RKO (cell line): ENCODE data around the gene CEP162.
"Not testable (repeated sequence)": the region's sequence is repeated elsewhere in the genome, so short reads cannot be mapped to it uniquely, and the experiment has no call there.

Source experiments
- DNase-seq: peaks from one replicate; pipeline ENCODE4 v3.0.0-alpha.2; 2016; ENCODE audit warnings: low spot score

CEP162 gene

GRCh38 chr6:84227434-84228197 lies at the start of gene CEP162:
Gene CEP162 (minus strand): TSS chr6:84227643. CDS start chr6:84226393, 1,250 bp downstream.
- peak; percentile 85 for DNase-seq

- peak; percentile 8 for DNase-seq
These were observed 47.4 kb upstream of the CEP162 start for GRCh38 chr6:84274856-84275255.

- DNase-seq: no peak
These were observed 45.8 kb upstream of the CEP162 start for GRCh38 chr6:84273048-84273809.

GRCh38 chr6:84272298-84272697 lies 44.9 kb upstream of the CEP162 start:
- DNase-seq: no peak

GRCh38 chr6:84271061-84271716 lies 43.7 kb upstream of the CEP162 start:
- no peak for DNase-seq

- DNase-seq: no peak
These were observed 42.7 kb upstream of the CEP162 start for GRCh38 chr6:84269947-84270733.

- DNase-seq: no peak
These were observed 41.3 kb upstream of the CEP162 start for GRCh38 chr6:84268781-84269180.

- no peak for DNase-seq
These were observed 36.1 kb upstream of the CEP162 start for GRCh38 chr6:84263557-84263956.

- no peak for DNase-seq
These were observed 33.5 kb upstream of the CEP162 start for GRCh38 chr6:84260926-84261325.

GRCh38 chr6:84260196-84260595 lies 32.8 kb upstream of the CEP162 start:
- no peak for DNase-seq

- no peak for DNase-seq
These were observed 31.4 kb upstream of the CEP162 start for GRCh38 chr6:84258866-84259265.

- DNase-seq: no peak
These were observed 30.8 kb upstream of the CEP162 start for GRCh38 chr6:84258268-84258667.

- DNase-seq: no peak
These were observed 28.2 kb upstream of the CEP162 start for GRCh38 chr6:84255641-84256040.

GRCh38 chr6:84253380-84253779 lies 25.9 kb upstream of the CEP162 start:
- no peak for DNase-seq

- DNase-seq: no peak
These were observed 24.6 kb upstream of the CEP162 start for GRCh38 chr6:84251891-84252539.

GRCh38 chr6:84249724-84250123 lies 22.3 kb upstream of the CEP162 start:
- DNase-seq: peak; percentile 10

- not testable (repeated sequence) for DNase-seq
These were observed 17.1 kb upstream of the CEP162 start for GRCh38 chr6:84244416-84245081.

- DNase-seq: no peak
These were observed 15.8 kb upstream of the CEP162 start for GRCh38 chr6:84243240-84243639.

GRCh38 chr6:84242265-84242664 lies 14.8 kb upstream of the CEP162 start:
- DNase-seq: no peak

- DNase-seq: no peak
These were observed 728 bp upstream of the CEP162 start for GRCh38 chr6:84228198-84228543.

- peak; percentile 2 for DNase-seq
These were observed 404 bp downstream of the CEP162 start for GRCh38 chr6:84227044-84227433.
